Stimulated activated CD8-positive, alpha-beta memory T cell treated with anti-CD3 and anti-CD28 coated beads, Interleukin-15, amount 100 ng/mL, for 48 hours (primary cell): Measurements from ENCODE around the gene MRPL17.
A peak's percentile ranks its signal among the peaks of the same experiment; 100 is the strongest.
"Not testable (repeated sequence)": the region's sequence is repeated elsewhere in the genome, so short reads cannot be mapped to it uniquely, and the experiment has no call there.

Experiments used
- DNase-seq, 2 donors: peaks; one replicate each; pipeline ENCODE4 v3.0.0-alpha.2; 2020; ENCODE audit warnings: low read depth in 2 of 2

MRPL17 gene

GRCh38 chr11:6682936-6683861 lies at the start of gene MRPL17:
Gene MRPL17 (minus strand): TSS chr11:6683340. CDS start chr11:6683296, 44 bp downstream.
- DNase-seq = peak; percentile 98 to 99

DNA sequence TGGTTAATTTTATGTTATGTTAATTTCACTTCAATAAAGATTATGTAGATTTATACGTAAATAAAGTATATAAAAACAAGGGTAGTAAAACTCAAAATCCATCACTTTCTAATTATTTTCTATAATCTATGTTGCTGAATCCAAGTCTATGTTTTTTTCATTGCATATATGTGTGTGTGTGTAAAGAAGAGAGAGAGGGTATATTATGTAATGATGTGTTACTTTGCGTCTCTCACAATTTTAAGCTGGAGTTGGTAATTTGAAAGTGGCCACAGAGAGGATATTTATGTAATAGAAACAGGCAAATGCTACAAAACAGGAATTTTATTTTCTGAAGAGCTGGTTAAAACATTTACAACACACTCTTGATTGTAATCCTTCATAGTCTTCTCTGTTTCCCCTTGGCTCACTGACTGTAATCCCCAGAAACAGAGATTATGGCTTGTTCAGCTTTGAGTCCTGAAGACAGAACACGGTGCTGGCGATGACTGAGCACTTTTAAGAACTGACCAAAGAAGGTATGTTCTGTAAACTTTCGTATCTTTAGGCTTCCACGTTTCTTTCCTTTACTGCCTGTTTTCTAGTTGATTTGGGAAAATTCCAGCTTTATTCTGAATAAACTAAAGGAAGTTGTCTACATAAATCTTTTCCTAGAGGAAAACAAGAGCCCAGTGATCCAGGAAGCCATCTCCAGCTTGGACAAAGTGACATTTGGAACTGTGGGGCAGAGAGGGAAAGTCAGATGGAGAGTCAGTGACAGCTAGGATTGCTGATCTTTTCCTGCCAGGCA lies 45.0 kb upstream of the MRPL17 start:
- no peak for DNase-seq

- DNase-seq = no peak
Observed at GRCh38 chr11:6725386-6725896, 42.3 kb upstream of the MRPL17 start.

GRCh38 chr11:6724013-6724412 lies 40.9 kb upstream of the MRPL17 start:
- no peak for DNase-seq

DNA sequence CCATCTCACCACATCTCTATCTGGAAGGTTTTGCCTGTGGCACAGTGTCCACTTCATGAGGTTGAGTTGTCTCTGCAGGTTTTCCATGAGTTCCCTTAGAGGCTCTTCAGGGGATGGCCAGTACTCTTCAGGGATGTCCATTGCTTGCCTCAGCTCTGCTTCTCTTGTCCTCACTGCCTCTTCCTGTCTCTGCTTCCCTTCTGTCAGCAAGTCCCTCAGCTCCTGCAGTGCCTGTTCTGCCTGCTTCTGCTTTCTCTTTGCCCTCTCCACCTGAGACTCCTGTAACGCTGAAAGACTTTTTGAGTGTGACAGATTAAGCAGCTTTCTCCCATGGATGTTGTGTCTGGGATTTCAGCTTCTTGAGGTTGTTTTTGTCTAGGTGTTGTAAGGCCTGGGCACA lies 38.2 kb upstream of the MRPL17 start:
- DNase-seq = no peak

- no peak for DNase-seq
Observed at GRCh38 chr11:6719576-6719975, 36.4 kb upstream of the MRPL17 start.

GRCh38 chr11:6717426-6717825 lies 34.3 kb upstream of the MRPL17 start:
- DNase-seq = no peak

GRCh38 chr11:6711552-6711951 lies 28.4 kb upstream of the MRPL17 start:
- DNase-seq = not testable (repeated sequence)

DNA sequence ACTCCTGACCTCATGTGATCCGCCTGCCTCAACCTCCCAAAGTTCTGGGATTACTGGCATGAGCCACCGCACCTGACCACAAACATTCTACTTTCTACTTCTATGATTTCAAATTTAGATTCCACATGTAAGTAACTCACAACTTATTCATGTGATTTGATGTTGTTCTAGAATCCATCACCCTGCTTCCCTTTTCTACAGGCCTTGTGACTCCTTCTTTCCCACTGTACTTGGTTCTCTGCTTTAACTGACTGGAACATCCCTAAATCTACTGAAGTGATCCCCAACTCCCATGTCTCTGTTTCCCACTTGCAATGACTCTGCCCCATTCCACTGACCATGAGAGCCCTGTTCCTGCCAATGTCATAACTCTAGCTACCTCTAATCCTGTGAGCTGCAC lies 25.7 kb upstream of the MRPL17 start:
- no peak for DNase-seq

DNA sequence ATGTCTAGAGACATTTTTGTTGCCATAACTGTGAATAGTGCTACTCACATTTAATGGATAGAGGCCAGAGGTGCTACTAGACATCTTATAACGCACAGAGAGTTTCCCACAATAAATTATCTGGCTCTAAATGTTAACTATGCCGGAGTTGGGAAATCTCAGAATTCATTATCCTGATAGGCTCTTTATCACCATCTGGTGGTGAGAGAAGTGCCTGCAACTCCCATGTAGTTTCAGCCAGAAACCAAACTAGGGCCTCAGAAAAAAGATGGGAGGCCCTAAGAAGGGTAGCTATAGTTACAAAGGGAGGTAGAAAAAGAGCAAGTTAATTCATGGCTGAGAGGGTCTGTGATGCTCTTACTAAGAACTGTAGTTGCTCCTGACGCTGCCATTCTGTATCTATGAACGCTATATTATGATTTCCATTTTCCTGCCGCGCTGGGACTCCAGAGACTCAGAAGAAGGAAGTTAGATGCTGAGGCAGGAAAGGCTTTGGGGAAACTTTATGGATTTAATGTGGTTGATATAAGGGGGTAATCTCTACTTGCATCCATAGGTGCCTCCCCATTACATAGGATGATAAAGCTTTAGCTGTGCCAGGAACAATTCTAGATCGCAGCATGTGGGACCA lies 22.9 kb upstream of the MRPL17 start:
- no peak for DNase-seq

DNA sequence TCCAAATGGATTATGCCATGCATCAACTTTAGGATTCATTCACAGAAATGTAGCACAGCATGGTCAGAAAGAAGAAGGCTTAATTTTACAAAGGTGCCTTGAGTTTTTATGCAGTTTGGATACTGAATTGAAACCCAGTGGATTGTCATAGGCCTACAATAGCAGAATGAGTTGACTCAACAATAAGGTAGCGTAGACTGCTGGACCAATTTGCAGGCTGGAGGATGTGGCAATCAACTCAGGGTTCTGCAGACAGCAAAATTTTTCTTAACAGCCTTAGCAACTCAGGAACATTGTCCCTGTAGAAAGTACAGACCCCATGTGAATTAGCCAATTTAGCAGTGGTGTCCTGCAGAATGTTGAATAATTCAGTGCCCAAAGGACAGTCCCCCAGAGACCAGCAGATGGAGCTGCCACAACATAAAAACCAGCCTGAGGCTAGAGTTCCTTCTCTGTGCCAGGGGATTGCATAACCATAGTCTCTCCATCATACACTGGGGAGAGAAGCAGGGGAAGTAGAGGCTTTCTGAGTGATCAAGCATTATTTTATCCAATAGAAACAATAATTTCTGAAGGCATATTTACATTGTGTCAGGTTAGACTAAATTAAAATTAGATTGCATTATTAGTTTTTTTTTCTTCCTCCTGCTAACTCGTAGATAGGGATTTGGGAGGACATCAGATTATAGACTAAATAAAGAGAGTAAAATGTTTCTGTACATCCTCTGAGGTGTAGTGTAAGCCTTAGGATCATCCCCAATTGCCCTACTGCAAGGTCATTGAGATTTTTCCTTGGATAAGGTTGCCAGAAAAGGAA lies 20.3 kb upstream of the MRPL17 start:
- no peak for DNase-seq

DNA sequence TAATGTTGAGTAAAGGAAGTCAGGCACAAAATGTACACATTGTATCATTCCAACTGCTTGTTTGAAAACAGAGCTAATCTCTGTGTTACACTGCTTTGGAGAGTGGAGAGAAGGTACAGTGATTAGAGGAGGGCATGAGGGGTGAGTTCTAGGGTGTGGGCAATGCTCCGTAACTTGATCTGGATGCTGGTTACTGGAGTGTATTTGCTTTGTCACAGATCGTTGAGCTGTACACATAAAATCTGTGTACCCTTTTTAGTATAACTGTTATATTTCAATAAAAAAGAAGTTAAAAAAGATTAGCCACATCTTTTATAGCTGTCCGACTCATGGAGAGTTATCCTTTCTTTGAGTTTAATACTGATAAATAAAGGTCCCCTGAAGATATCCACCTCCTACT lies 18.8 kb upstream of the MRPL17 start:
- DNase-seq = not testable (repeated sequence)

GRCh38 chr11:6695377-6695776 lies 12.2 kb upstream of the MRPL17 start:
- DNase-seq = no peak

DNA sequence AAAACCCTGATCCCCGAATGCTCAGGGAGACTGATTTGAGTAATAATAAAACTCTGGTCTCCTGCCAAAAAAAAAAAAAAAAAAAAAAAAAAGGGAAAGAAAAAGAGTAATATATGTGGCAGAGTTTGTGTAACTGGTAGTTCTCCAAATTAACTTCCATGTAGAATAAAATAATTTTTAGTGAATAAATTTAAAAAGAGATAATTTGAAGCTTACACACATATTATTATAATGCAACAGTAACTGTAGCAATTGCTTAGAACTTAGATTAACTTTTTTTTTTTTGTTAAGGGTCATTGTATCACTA lies 11.0 kb upstream of the MRPL17 start:
- DNase-seq = no peak

- DNase-seq = peak in 1 of 2 donors; percentile 54
Observed at GRCh38 chr11:6693342-6694228, 10.4 kb upstream of the MRPL17 start.

- no peak for DNase-seq
Observed at GRCh38 chr11:6692128-6692527, 9.0 kb upstream of the MRPL17 start.

DNA sequence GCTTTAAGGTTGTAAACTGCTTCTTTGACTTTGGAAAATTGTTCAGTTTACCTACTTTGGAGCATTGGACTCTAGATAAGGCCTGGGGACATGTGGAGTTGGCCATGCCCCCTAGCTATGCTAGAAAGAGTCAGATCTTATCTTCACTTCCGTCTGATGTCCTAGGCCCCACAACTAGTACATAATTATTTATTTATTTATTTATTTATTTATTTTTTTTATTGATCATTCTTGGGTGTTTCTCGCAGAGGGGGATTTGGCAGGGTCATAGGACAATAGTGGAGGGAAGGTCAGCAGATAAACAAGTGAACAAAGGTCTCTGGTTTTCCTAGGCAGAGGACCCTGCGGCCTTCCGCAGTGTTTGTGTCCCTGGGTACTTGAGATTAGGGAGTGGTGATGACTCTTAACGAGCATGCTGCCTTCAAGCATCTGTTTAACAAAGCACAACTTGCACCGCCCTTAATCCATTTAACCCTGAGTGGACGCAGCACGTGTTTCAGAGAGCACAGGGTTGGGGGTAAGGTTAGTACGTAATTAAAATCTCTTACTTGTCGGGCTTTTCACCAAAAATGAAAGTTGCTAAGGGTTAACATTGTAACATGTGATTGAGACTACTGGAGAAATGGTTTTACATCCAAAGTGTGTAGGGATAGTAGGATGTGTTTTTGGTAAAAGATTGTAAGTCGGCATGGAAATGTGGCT lies 7.4 kb upstream of the MRPL17 start:
- DNase-seq = not testable (repeated sequence)

GRCh38 chr11:6687876-6688275 lies 4.7 kb upstream of the MRPL17 start:
- no peak for DNase-seq

- no peak for DNase-seq
Observed at GRCh38 chr11:6686006-6686405, 2.9 kb upstream of the MRPL17 start.

DNA sequence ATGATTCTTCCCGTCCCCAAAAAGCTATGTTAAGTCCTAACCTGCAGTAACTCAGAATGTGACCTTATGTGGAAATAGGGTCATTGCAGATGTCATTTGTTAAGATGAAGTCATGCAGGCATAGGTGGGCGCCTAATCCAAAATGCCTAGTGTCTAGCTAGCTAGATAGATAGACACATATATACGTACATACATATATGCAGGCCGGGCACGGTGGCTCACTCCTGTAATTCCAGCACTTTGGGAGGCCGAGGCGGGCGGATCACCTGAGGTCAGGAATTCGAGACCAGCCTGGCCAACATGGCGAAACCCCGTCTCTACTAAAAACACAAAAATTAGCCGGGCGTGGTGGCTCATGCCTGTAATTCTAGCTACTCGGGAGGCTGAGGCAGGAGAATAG lies 928 bp upstream of the MRPL17 start:
- not testable (repeated sequence) for DNase-seq
